ENCODE data around the gene ABCG4.
"Not testable (repeated sequence)": the region's sequence is repeated elsewhere in the genome, so short reads cannot be mapped to it uniquely, and the experiment has no call there.

Gene ABCG4

DNA sequence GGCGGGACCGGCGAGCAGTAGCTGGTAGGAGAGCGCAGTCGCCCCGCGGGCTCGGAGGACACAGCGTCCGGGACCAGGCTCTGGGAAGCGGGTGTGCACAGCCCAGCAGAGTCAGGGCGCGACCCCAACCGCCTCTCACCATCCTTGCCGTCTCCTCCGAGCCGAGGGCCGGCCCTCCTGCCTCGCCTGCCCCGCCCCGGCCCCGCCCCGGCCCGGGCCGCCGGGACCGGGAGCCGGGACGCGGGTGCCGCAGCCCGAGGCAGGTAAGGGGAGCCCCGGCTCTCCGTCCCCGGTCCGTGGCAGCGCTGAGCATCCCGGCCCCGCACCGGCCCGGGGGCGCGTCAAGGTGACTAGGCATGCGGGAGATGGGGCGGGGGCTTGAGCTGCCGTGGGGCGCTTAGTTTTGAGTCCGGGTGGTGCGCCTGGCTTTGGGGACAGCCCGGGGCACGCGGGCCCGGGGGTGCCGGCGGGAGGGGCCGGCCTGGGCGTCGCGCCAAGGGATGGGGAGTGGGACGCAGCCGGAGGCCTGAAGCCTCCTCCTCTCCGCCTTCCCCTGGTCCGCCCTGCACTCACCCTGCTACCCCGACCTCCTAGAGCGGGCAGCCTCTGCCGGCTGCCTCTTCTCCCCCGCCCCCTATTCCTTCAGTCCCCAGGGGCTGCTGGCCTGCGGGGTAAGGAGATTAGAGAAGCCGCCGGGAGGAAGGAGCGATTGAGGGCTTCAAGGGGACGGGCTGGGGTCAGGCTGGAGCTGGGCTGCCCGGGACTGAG lies at the start of gene ABCG4:
Gene ABCG4 (plus strand): TSS at position 35 of the 768 bp plus-strand sequence. CDS start 914 bp downstream, outside the sequence.
- DNase-seq (ENCODE audit: low read depth in 2 of 2) = no peak

DNA sequence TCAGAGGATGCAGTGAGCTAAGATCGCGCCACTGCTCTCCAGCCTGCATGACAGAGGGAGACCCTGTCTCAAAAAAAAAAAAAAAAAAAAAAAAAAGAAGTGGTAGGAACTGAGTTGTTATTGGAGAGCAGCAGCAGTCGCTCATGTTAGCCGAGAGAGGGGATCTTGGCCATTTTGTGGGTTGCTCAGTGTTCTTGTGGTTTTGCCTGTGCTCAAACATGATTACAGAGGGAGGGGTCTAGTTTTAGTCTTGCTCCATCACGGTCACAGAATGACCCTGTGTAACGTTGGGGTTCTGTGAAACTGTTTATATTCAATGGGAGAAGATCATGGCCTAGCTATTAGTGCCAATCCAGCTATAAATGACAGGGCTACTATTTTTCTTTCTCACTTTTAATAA lies 49.1 kb upstream of the ABCG4 start:
- no peak for DNase-seq (ENCODE audit: low read depth in 2 of 2)

- no peak for DNase-seq (ENCODE audit: low read depth in 2 of 2)
Observed at GRCh38 chr11:119100246-119100970, 48.4 kb upstream of the ABCG4 start.

DNA sequence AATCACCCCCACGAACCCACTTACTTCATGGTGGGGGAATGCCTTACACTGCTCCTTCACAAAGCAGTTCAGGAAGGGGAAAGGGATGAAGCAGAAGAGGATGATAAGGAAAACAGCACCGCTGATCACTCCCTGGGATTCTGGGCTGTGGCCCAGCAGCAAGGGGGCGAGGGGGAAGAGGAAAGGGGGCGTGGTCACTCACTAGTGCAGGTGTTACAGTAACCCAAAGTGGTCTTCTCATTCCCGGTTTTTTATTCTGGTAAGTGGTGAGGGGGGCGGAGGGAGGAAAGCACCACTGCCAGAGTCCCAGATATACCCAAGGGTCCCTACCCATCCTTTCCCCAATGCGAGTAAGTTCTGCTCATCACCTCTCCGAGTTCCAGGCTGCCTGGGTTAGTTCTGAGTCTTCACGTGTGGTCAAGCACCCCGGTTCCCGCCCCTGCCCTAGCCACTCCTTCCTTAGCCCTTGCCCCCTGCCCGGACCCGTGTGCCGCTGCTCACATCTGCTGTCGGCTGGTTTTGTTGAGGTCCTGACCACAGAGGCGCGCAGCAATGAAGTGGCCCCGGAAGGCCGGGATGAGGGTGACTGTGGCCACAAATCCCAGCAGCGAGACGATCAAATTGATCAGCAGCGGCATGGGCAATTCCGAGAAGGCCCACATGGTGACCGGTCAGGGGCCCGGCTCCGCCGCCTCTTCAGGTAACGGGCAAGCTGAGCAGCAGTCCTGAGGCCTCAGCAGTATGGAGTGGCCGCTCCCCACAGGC lies 47.7 kb upstream of the ABCG4 start:
- no peak for DNase-seq (ENCODE audit: low read depth in 2 of 2)

- DNase-seq (ENCODE audit: low read depth in 2 of 2) = peak; percentile 91 to 93
Observed at GRCh38 chr11:119101759-119102423, 47.0 kb upstream of the ABCG4 start, which contains the start of gene DPAGT1. DPAGT1 (minus strand) TSS chr11:119101853; CDS start chr11:119101655, 198 bp downstream.

DNA sequence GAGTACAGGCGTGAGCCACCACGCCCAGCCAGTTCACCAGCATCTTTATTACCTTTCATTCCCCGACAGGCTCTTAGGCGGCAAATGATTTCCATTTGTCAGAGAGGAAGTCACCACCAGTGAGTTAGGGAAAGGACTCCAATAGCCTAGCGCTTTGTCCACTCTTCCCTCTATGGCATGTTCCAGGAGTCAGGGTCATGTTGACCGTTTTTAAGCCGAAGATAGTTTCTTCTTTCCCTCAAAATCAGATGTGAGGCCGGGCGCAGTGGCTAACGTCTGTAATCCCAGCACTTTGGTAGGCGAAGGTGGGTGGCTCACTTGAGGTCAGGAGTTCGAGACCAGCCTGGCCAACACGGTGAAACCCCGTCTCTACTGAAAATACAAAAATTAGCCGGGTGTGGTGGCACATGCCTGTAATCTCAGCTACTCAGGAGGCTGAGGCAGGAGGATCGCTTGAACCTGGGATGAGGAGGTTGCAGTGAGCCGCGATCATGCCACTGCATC lies 45.6 kb upstream of the ABCG4 start:
- not testable (repeated sequence) for DNase-seq (ENCODE audit: low read depth in 2 of 2)

- no peak for DNase-seq (ENCODE audit: low read depth in 2 of 2)
Observed at GRCh38 chr11:119103793-119104192, 45.1 kb upstream of the ABCG4 start.

GRCh38 chr11:119106564-119107537 lies 42.0 kb upstream of the ABCG4 start, which contains the start of gene C2CD2L:
C2CD2L (plus strand) TSS chr11:119107344; CDS start chr11:119107742, 398 bp downstream.
- peak; percentile 63 to 76 for DNase-seq (ENCODE audit: low read depth in 2 of 2)

GRCh38 chr11:119107538-119108145 lies 41.2 kb upstream of the ABCG4 start:
- no peak for DNase-seq (ENCODE audit: low read depth in 2 of 2)

DNA sequence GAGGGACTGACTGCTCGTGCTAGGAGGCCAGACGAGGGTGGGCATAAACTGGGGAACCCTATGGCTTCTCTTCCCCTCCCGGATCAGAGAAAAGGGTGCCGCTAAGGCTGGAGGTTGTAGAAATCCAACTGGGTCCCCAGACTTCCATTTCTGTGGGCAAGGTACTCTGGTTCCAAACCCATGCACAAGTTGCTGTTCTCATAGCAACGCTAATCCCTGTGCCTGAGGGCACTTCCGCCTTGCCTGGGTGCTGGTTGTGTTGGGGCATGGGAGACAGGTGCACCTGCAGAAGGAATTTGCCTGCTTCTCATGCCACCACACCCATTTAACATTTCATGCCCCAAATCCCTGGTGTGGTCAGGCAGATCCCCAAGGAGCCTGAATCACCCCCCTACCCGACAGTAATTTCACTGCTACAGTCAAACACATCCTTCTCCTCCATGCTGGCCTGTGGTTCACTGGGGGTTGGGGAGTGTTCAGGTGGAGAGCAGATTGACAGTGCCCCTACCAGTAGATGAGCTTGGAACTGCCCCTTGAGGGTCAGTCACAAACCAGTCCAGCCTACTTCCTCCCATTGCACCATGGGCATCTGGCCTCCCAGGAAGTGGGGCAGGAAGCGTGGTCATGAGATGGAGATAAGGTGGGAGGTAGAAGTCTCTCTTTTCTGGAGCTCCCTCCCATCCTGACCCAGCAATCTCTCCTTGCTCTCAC lies 40.6 kb upstream of the ABCG4 start:
- no peak for DNase-seq (ENCODE audit: low read depth in 2 of 2)

- no peak for DNase-seq (ENCODE audit: low read depth in 2 of 2)
Observed at GRCh38 chr11:119108857-119109221, 40.0 kb upstream of the ABCG4 start.

- DNase-seq (ENCODE audit: low read depth in 2 of 2) = no peak
Observed at GRCh38 chr11:119109843-119110242, 39.0 kb upstream of the ABCG4 start.

DNA sequence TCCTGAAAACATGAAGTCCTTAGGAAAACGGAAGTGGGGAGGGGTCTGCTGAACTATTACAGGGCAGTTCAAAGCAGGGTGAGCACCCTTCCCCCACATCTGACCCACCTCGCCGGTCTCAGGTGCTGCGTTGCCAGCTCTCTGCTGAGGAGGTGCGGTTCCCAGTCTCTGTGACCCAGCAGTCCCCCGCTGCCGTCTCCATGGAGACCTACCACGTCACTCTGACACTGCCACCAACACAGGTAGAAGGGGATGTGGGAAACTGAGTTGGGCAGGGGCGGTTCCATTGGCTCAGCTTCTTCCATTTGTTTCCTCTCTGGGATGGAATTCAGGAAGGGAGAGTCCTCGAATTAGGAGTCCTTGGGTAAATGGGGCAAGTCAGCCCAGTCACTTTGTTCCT lies 38.4 kb upstream of the ABCG4 start:
- no peak for DNase-seq (ENCODE audit: low read depth in 2 of 2)

- DNase-seq (ENCODE audit: low read depth in 2 of 2) = no peak
Observed at GRCh38 chr11:119111361-119111925, 37.4 kb upstream of the ABCG4 start.

GRCh38 chr11:119112314-119113020 lies 36.4 kb upstream of the ABCG4 start:
- DNase-seq (ENCODE audit: low read depth in 2 of 2) = no peak

DNA sequence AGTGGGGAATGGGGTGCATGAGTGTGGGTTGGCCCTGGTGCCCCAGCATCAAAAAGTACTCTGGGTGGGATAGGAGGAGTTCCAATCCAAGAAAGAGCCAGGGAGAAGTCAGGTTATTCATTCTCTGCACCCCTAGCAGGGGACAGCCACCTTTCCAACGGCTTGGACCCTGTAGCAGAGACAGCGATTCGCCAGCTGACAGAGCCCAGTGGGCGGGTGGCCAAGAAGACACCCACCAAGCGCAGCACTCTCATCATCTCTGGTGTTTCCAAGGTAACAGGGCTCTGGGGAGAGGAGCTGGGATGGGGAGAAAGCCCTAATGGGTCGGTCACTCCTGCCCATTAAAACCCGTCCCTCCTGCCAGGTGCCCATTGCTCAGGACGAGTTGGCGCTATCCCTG lies 35.1 kb upstream of the ABCG4 start:
- DNase-seq (ENCODE audit: low read depth in 2 of 2) = no peak

DNA sequence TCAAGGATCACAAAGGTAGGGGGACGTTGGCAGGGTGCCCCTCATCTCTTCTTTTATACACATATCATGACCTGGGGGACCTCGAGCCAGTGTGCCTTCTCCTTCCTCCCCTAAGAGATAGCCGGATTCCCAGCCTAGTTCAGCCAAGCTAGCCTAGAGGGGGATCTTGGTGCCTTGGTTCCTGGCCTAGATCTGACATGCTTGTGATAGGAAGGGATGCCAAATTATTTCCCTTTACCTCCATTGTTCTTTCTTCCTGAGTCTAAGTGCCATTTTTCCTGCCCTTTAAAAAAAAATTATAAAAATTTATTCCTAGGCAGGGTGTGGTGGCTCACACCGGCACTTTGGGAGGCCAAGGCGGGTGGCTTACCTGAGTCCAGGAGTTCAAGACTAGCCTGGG lies 34.5 kb upstream of the ABCG4 start:
- DNase-seq (ENCODE audit: low read depth in 2 of 2) = no peak
